GM12878 (cell line): ENCODE data around the gene SHROOM1. TPM values are rescaled to one million over a fixed set of nuclear protein-coding genes. Genes with fewer than 3 reads are reported as not detected.
A peak's percentile ranks its signal among the peaks of the same experiment; 100 is the strongest.

ENCODE experiments used
- ATAC-seq: fragments of 200-7000 bp; cut with Tn5 transposase; 3 replicates; pipeline ENCODE4 v1.9.1; 2020; ENCODE audit warnings: mild to moderate bottlenecking, moderate library complexity
- BruUV-seq: library from RNA; stranded (reverse); fragments of 400-500 nt; replicated peaks from 2 replicates; lab custom pipeline; 2021; lab: Mats Ljungman, UMichigan
- CTCF ChIA-PET: fragments of 300-600 bp; sonication (Branson Sonifier 250); formaldehyde crosslinking; extraction: SDS; loops from one replicate; lab custom pipeline; 2021; ENCODE audit warnings: inconsistent platforms; lab: Yijun Ruan, JAX
- POLR2A ChIA-PET: fragments of 350-600 bp; formaldehyde crosslinking; extraction: SDS; loops from one replicate; lab custom pipeline; 2021; ENCODE audit warnings: inconsistent platforms; lab: Charles Lee
- RAD21 ChIA-PET: fragments of 300-600 bp; sonication (Branson Sonifier 250); formaldehyde crosslinking; loops from one replicate; lab custom pipeline; 2023; ENCODE audit warnings: antibody characterized with exemption; ENCODE audit not compliant: unreplicated experiment; lab: Charles Lee
- SMC1A ChIA-PET: fragments of 300-600 bp; sonication (Branson Sonifier 250); formaldehyde crosslinking; loops from one replicate; lab custom pipeline; 2023; ENCODE audit not compliant: unreplicated experiment, uncharacterized antibody; lab: Charles Lee
- DNase-seq: peaks from one replicate; pipeline ENCODE4 v3.0.0-alpha.2; 2011; ENCODE audit warnings: low read depth, low spot score
- FAIRE-seq: peaks from 3 replicates; lab custom pipeline; 2011; peaks lifted over from hg19 to GRCh38; lab: Jason Lieb, UNC
- H2AFZ ChIP-seq: 2 replicates; pipeline ENCODE4 v1.6.0; 2011; ENCODE audit warnings: low read depth, low read length, control low read depth; ENCODE audit not compliant: control insufficient read depth
- H3K27ac ChIP-seq: 2 replicates; pipeline ENCODE4 v1.5.1; 2011; ENCODE audit warnings: control low read depth; ENCODE audit not compliant: control insufficient read depth, insufficient read depth
- H3K27me3 ChIP-seq, 2 experiments: replicated peaks in 1 of 2; 2 replicates each; pipeline versions ENCODE4 v1.6.0 to v1.6.1; 2011; ENCODE audit warnings: low read length in 1 of 2; ENCODE audit not compliant: control insufficient read depth in 2 of 2, insufficient read depth in 2 of 2
- H3K36me3 ChIP-seq, 2 experiments: 2 replicates each; pipeline ENCODE4 v1.5.1; 2011; ENCODE audit warnings: low read length in 1 of 2; ENCODE audit not compliant: control insufficient read depth in 2 of 2, insufficient read depth in 2 of 2
- H3K4me1 ChIP-seq: 2 replicates; pipeline ENCODE4 v1.6.1; 2011; ENCODE audit warnings: mild to moderate bottlenecking, low read length, moderate library complexity, mixed read lengths; ENCODE audit not compliant: control insufficient read depth, insufficient read depth
- H3K4me2 ChIP-seq: 2 replicates; pipeline ENCODE4 v1.6.0; 2011; ENCODE audit warnings: control low read depth; ENCODE audit not compliant: control insufficient read depth, insufficient read depth
- H3K4me3 ChIP-seq: fragments of 200-600 bp; sonication (generic); 2 replicates; pipeline ENCODE4 v1.5.1; 2016
- H3K79me2 ChIP-seq: 2 replicates; pipeline ENCODE4 v1.6.0; 2011; ENCODE audit warnings: low read length; ENCODE audit not compliant: control insufficient read depth, insufficient read depth
- H3K9ac ChIP-seq: 2 replicates; pipeline ENCODE4 v1.8.0; 2011; ENCODE audit warnings: low read length, control low read depth, mixed read lengths; ENCODE audit not compliant: control insufficient read depth, insufficient read depth
- H3K9me3 ChIP-seq: replicated peaks from 3 replicates; pipeline ENCODE4 v1.5.1; 2011; ENCODE audit warnings: mild to moderate bottlenecking, low read length; ENCODE audit not compliant: control insufficient read depth, insufficient read depth
- H4K20me1 ChIP-seq: 2 replicates; pipeline ENCODE4 v1.6.0; 2011; ENCODE audit not compliant: control insufficient read depth, insufficient read depth
- BACH1 ChIP-seq: fragments of 450-650 bp; IDR thresholded peaks from 2 replicates; pipeline ENCODE4 v1.6.1; 2017; ENCODE audit warnings: mild to moderate bottlenecking, borderline replicate concordance
- BMI1 ChIP-seq: fragments of 450-650 bp; IDR thresholded peaks from 2 replicates; pipeline ENCODE4 v1.6.1; 2016; ENCODE audit warnings: mild to moderate bottlenecking, moderate library complexity, borderline replicate concordance
- FOS ChIP-seq: IDR thresholded peaks from 3 replicates; pipeline ENCODE4 v1.6.1; 2011; ENCODE audit warnings: borderline replicate concordance; ENCODE audit not compliant: insufficient read length; ENCODE audit errors: extremely low read depth
- HDAC2 ChIP-seq: fragments of 200-600 bp; sonication (generic); IDR thresholded peaks from 2 replicates; pipeline ENCODE4 v1.6.1; 2017
- IRF5 ChIP-seq: fragments of 450-650 bp; IDR thresholded peaks from 2 replicates; pipeline ENCODE4 v1.6.1; 2017; ENCODE audit warnings: borderline replicate concordance
- MTA2 ChIP-seq: fragments of 450-650 bp; IDR thresholded peaks from 2 replicates; pipeline ENCODE4 v1.6.1; 2016; ENCODE audit warnings: low read depth, mild to moderate bottlenecking, moderate library complexity
- NR2C1 ChIP-seq: fragments of 450-650 bp; IDR thresholded peaks from 2 replicates; pipeline ENCODE4 v1.6.1; 2017; ENCODE audit warnings: antibody characterized with exemption, mild to moderate bottlenecking, moderate library complexity
- PBX3 ChIP-seq: IDR thresholded peaks from 2 replicates; pipeline ENCODE4 v1.6.1; 2011; ENCODE audit warnings: mild to moderate bottlenecking, low read depth, low read length, moderate library complexity; ENCODE audit not compliant: insufficient replicate concordance
- POLR2AphosphoS2 ChIP-seq: IDR thresholded peaks from 2 replicates; pipeline ENCODE4 v1.6.1; 2011; ENCODE audit warnings: low read depth, mild to moderate bottlenecking, low read length, improper control_type of control experiment, moderate library complexity
- WRNIP1 ChIP-seq: IDR thresholded peaks from 2 replicates; pipeline ENCODE4 v1.6.1; 2011; ENCODE audit warnings: low read depth, low read length, improper control_type of control experiment, borderline replicate concordance
- YBX1 ChIP-seq: fragments of 450-650 bp; IDR thresholded peaks from 2 replicates; pipeline ENCODE4 v1.6.1; 2016; ENCODE audit warnings: antibody characterized with exemption
- ZBTB33 ChIP-seq: fragments of 450-650 bp; IDR thresholded peaks from 2 replicates; pipeline ENCODE4 v1.6.1; 2017; ENCODE audit warnings: mild to moderate bottlenecking
- ZZZ3 ChIP-seq: IDR thresholded peaks from 2 replicates; pipeline ENCODE4 v1.6.1; 2011; ENCODE audit warnings: low read depth; ENCODE audit not compliant: control insufficient read depth, insufficient read length
- WGBS: methylation state at CpG from one replicate; pipeline ENCODE4 v1.1.6; 2016; ENCODE audit warnings: low lambda C conversion rate; ENCODE audit not compliant: insufficient replicate concordance, insufficient coverage; ENCODE audit errors: missing lambda C conversion rate; 5-methylcytosine and 5-hydroxymethylcytosine counted together
- in situ Hi-C: fragments of 300-500 bp; cut with MboI; formaldehyde crosslinking; loops from 9 replicates; pipeline ENCODE4 v1.14.3; 2018; ENCODE audit warnings: mixed read lengths
- intact Hi-C: fragments of 100-400 bp; cut with micrococcal nuclease; formaldehyde crosslinking; loops from one replicate; pipeline ENCODE4 v1.14.2; 2022; ENCODE audit not compliant: unreplicated experiment
- polyA plus RNA-seq, 11 experiments: library from polyadenylated mRNA; depleted of rRNA in 4 of 11; unstranded in 6 of 11; stranded (reverse) in 5 of 11; fragments of >200 nt; fragmentation: Nextera tagmentation in 4 of 11; fragmentation: Illumina TruSeq in 1 of 11; extraction: Ambion mirVana in 4 of 11; extraction: Trizol in 1 of 11; gene quantifications; 1 replicate in 1 of 11; 2 replicates in 10 of 11; pipeline versions ENCODE4 v1.2.1 to v1.2.3, GENCODE V29; 2011 to 2016; ENCODE audit warnings: inconsistent platforms in 2 of 11, missing spikeins in 2 of 11, low read depth in 1 of 11
- total RNA-seq, 4 experiments: library from RNA; depleted of rRNA in 3 of 4; stranded (reverse); fragments of >200 nt in 3 of 4; fragmentation: Illumina TruSeq in 1 of 4; extraction: Trizol in 1 of 4; gene quantifications; 2 replicates each; pipeline versions ENCODE4 v1.2.1 to v1.2.3, GENCODE V29; 2013 to 2021

The SHROOM1 gene
- total and polyA plus RNA-seq, 10 of the 15 experiments (the other 5 are each of a cell fraction or from before 2014, with no cell fraction given): 0.05 to 3.9 (median 1.3) TPM

GRCh38 chr5:132859889-132860437, 29.5 kb upstream of the SHROOM1 start:
- H3K4me1 ChIP-seq: no peaks in the 10 kb centered on the region
- 0% methylated on average over 2 of the region's 2 CpGs for WGBS
- no peak overlapping the region for H3K9ac ChIP-seq
- ChIA-PET POLR2A (no interaction called here), RAD21 (interaction anchor here (1.2 to 1.6 kb wide), 3 partner anchors 26 to 40 kb away, joined by 3 to 5 read pairs (median 5); no protein-coding TSS in a partner anchor), CTCF (interaction anchor here (0.6 to 7.2 kb wide), 8 partner anchors 11 to 564 kb away, joined by 3 to 46 read pairs (median 4); partner anchors contain the start of gene SHROOM1), SMC1A (interaction anchor here (0.8 to 2.1 kb wide), 6 partner anchors 11 to 355 kb away, joined by 3 to 7 read pairs (median 3); no protein-coding TSS in a partner anchor)
- intact Hi-C loops (no loop called here), in situ Hi-C loops (no loop called here)
- FAIRE-seq (no peak), ATAC-seq (no peak), DNase-seq (no peak)
- TF ChIP-seq FOS (no peak), BMI1 (peak; percentile 56; the same call in 1 of the 2 replicates)
- no peaks in the 10 kb centered on the region for H3K9me3 ChIP-seq
- BruUV-seq: no TSS peak
- no peaks in the 10 kb centered on the region for H3K36me3 ChIP-seq
- H3K4me2 ChIP-seq: no peak overlapping the region
- H2AFZ ChIP-seq: no peak overlapping the region
- no peaks in the 10 kb centered on the region for H3K27me3 ChIP-seq
- no peaks in the 10 kb centered on the region for H4K20me1 ChIP-seq
- H3K79me2 ChIP-seq: no peaks in the 10 kb centered on the region
- no peak overlapping the region for H3K4me3 ChIP-seq
- no peak overlapping the region for H3K27ac ChIP-seq

- in situ Hi-C loops (no loop called here), intact Hi-C loops (no loop called here)
- ChIA-PET SMC1A (no interaction called here), CTCF (interaction anchor here (1.6 kb wide), 1 partner anchor 36 kb away, joined by 4 read pairs; no protein-coding TSS in a partner anchor), POLR2A (interaction anchor here (3.0 kb wide), 1 partner anchor 11 kb away, joined by 13 read pairs; no protein-coding TSS in a partner anchor), RAD21 (no interaction called here)
- no peaks in the 10 kb centered on the region for H3K79me2 ChIP-seq
- no TSS peak for BruUV-seq
- no peak overlapping the region for H2AFZ ChIP-seq
- no peak overlapping the region for H3K4me3 ChIP-seq
- no peak for DNase-seq
- no peak for ATAC-seq
- H3K9me3 ChIP-seq: no peaks in the 10 kb centered on the region
- H3K4me2 ChIP-seq: no peak overlapping the region
- no peaks in the 10 kb centered on the region for H3K36me3 ChIP-seq
- TF ChIP-seq ZZZ3 (no peak), POLR2AphosphoS2 (no peak), HDAC2 (no peak), YBX1 (no peak), PBX3 (no peak), NR2C1 (no peak), MTA2 (no peak), WRNIP1 (no peak), IRF5 (no peak), BACH1 (no peak), ZBTB33 (no peak)
- 36% methylated on average over 3 of the region's 3 CpGs for WGBS
- no peak overlapping the region for H3K9ac ChIP-seq
- no peak overlapping the region for H3K27ac ChIP-seq
- H4K20me1 ChIP-seq: no peaks in the 10 kb centered on the region
- no peak for FAIRE-seq
- no peaks in the 10 kb centered on the region for H3K27me3 ChIP-seq
- H3K4me1 ChIP-seq: no peaks in the 10 kb centered on the region
Observed at GRCh38 chr5:132856011-132856410, 25.6 kb upstream of the SHROOM1 start.
